Measurements from ENCODE around the gene TSGA10IP.

Gene TSGA10IP

DNA sequence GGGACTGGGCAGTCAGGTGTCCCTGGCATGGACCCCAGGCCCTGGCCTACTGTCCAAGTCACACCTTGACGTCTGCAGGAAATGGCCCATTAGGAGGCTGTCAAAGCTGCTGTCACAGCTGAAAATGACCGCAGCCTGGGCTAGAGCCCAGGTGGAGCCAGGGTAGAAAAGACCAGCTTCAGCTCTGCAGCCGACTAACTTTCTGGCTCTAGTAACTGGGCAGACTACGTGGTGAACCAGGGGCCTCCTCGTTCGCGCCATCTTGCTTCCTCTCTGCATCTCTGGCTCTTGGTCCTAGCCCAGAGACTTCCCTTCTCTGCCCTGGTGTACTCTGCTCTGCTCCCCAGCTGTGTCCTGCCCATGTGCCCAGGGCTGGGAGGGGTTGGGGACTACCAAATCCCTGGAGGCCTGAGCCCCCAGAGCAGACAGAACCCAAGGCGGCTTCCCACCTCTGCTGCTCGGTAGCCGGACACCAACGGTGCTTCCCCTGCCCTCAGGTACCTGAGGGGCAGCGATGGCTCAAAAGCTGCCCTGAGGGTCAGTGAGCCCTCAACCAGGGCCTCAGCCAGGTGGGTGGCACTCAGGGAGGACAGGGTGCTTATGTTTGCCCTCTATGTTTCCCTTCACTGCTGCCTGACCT is 35.9 kb downstream of the TSGA10IP start:
- ChIA-PET POLR2A (ENCODE audit: low non-redundant PET) (no interaction called here), CTCF (interaction anchor here (1.5 kb wide), 1 partner anchor 93 kb away, joined by 3 read pairs; the partner anchor contains the start of gene FIBP)
- DNase-seq (ENCODE audit: low spot score): no peak
- peak overlapping the region; percentile 15; the same call in 1 of the 2 replicates for H3K27ac ChIP-seq
- TF ChIP-seq CTCF (conservative IDR thresholded peaks at IDR 0.05; ENCODE audit: low read depth): no peak

GRCh38 chr11:65981972-65982823 is 36.9 kb downstream of the TSGA10IP start:
- no peak for DNase-seq (ENCODE audit: low spot score)
- no peak overlapping the region for H3K27ac ChIP-seq
- TF ChIP-seq CTCF (conservative IDR thresholded peaks at IDR 0.05; ENCODE audit: low read depth): no peak
- POLR2A ChIA-PET (ENCODE audit: low non-redundant PET): no interaction called here
- CTCF ChIA-PET: interaction anchor here (0.6 to 1.3 kb wide), 2 partner anchors 8 to 98 kb away, joined by 3 to 5 read pairs; no protein-coding TSS in a partner anchor

- CTCF ChIA-PET: interaction anchor here (0.5 to 1.3 kb wide), 4 partner anchors 94 to 129 kb away, joined by 3 to 6 read pairs (median 3); partner anchors contain the start of genes FIBP and MUS81
- H3K27ac ChIP-seq: no peak overlapping the region
- no peak for DNase-seq (ENCODE audit: low spot score)
- POLR2A ChIA-PET (ENCODE audit: low non-redundant PET): no interaction called here
- no peak for TF ChIP-seq CTCF (conservative IDR thresholded peaks at IDR 0.05; ENCODE audit: low read depth)
These were observed 37.7 kb downstream of the TSGA10IP start for GRCh38 chr11:65982824-65983588.

- no peak for TF ChIP-seq CTCF (conservative IDR thresholded peaks at IDR 0.05; ENCODE audit: low read depth)
- ChIA-PET POLR2A (ENCODE audit: low non-redundant PET) (no interaction called here), CTCF (interaction anchor here (0.5 to 1.3 kb wide), 4 partner anchors 95 to 130 kb away, joined by 3 to 6 read pairs (median 3); partner anchors contain the start of genes FIBP and MUS81)
- no peak for DNase-seq (ENCODE audit: low spot score)
- no peak overlapping the region for H3K27ac ChIP-seq
These were observed 38.3 kb downstream of the TSGA10IP start for GRCh38 chr11:65983589-65983987.

DNA sequence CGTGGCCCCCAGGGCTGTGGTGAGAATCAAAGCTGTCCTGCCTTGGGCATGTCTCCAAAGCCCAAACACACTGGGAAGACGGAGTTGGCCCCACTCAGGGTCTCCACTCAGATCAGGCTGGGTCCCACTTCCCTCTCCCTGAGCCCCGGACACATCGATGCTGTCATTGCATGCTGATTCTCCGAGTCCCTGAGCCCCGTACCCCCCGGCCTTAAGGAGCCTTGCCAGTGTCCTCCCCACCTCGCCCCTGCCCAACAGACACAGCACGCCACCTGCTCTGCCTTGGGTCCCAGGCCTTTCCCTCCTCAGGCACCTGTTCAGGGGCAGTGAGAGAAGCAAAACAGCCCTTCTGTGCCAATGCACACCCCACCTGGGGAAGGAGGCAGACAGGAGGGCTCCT is 42.1 kb downstream of the TSGA10IP start:
- ChIA-PET CTCF (interaction anchor here (1.7 kb wide), 1 partner anchor 103 kb away, joined by 11 read pairs; no protein-coding TSS in a partner anchor), POLR2A (ENCODE audit: low non-redundant PET) (no interaction called here)
- no peak for TF ChIP-seq CTCF (conservative IDR thresholded peaks at IDR 0.05; ENCODE audit: low read depth)
- H3K27ac ChIP-seq: no peak overlapping the region
- DNase-seq (ENCODE audit: low spot score): no peak

Measured in RWPE1 (cell line).